T-helper 1 cell treated with Interleukin-12 subunit alpha and Interleukin-12 subunit beta and Interleukin-4 antibody, amounts not matched to agents 30 μg/mL and 1 μg/mL, for 36 hours (primary cell): ENCODE results near the gene CACNA1G.

Source experiments
- H3K27ac Mint-ChIP-seq: one replicate; pipeline ENCODE4 v1.8.0; 2021; ENCODE audit warnings: mild to moderate bottlenecking, mixed read lengths
- H3K27me3 Mint-ChIP-seq: one replicate; pipeline ENCODE4 v1.8.0; 2021; ENCODE audit warnings: low read depth, mixed read lengths
- H3K36me3 Mint-ChIP-seq: one replicate; pipeline ENCODE4 v1.8.0; 2021; ENCODE audit warnings: low read depth, mixed read lengths
- H3K4me1 Mint-ChIP-seq: one replicate; pipeline ENCODE4 v1.8.0; 2021; ENCODE audit warnings: low read depth, mixed read lengths
- H3K4me3 Mint-ChIP-seq: one replicate; pipeline ENCODE4 v1.8.0; 2021; ENCODE audit warnings: mild to moderate bottlenecking, moderate library complexity, mixed read lengths
- H3K9me3 Mint-ChIP-seq: one replicate; pipeline ENCODE4 v1.8.0; 2021; ENCODE audit warnings: mixed read lengths

Gene CACNA1G

DNA sequence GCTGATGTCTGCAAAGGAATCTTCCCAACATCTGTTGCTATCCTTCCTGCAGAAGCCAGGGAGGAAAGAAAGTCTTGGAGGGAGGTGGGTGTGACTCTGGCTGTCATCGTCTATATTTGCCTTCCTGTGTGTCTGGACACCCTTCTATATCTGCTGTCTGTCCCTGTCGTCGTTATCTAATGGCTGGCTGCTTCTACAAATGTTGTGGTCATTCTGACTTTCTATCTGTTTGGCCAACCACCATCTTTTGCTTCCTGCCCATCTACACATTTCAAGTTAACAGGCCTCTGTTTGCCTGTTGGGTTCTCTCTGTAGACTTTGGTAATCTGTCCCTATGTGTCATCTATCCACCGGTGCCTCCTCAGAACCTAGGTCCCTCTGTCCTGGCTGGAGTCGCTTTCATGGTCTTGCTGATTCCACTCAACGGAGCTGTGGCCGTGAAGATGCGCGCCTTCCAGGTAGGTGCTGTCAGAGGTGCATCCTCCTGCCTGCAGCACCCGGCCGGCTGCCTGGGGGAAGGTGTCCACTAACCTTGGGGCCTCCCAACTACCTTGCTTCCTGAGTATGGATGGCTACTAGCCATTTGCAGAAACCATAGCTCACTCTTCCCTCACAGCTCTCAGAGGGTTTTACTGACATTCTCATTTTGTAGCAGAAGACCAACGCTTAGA lies 104.4 kb downstream of the CACNA1G start:
- H3K9me3 Mint-ChIP-seq, result no peaks in the 10 kb centered on the region
- H3K4me3 Mint-ChIP-seq, result no peak overlapping the region
- no peaks in the 10 kb centered on the region for H3K36me3 Mint-ChIP-seq
- H3K27ac Mint-ChIP-seq, result no peak overlapping the region
- peaks cover 28% of the 10 kb centered on the region for H3K4me1 Mint-ChIP-seq
- H3K27me3 Mint-ChIP-seq, result no peaks in the 10 kb centered on the region

DNA sequence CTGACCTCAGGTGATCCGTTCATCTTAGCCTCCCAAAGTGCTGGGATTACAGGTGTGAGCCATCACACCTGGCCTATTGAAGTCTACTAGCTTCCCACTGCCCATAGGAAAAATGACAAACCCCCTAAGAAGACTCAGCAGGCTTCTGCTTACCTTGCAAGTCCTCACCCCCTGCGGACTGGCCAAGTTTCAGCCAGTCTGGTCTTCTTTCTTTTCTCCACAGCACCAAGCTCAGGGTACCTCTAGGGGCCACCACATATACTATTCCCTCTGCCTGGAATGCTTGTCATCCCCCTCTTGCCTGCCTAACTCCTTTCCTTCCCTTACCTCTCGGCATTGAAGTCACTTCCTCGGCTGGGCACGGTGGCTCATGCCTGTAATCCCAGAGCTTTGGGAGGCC lies 105.3 kb downstream of the CACNA1G start:
- Mint-ChIP-seq H3K4me3 (no peak overlapping the region), H3K4me1 (peaks cover 24% of the 10 kb centered on the region), H3K9me3 (no peaks in the 10 kb centered on the region), H3K36me3 (no peaks in the 10 kb centered on the region), H3K27me3 (no peaks in the 10 kb centered on the region), H3K27ac (no peak overlapping the region)

DNA sequence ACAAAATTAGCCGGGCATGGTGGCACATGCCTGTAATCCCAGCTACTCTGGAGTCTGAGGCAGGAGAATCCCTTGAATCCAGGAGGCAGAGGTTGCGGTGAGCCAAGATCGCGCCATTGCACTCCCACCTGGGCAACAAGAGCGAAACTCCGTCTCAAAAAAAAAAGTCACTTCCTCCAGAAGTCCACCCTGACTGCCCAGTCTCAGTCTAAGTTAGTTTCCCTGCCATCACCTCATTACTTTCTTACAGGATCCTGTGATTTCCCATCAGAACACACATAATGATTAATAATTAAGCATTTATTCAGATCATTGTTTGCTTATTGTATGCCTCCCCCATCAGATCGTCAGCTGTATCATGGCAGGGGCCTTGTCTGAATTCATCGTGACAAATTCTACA lies 105.8 kb downstream of the CACNA1G start:
- Mint-ChIP-seq H3K9me3 (no peaks in the 10 kb centered on the region), H3K4me1 (peaks cover 19% of the 10 kb centered on the region), H3K27ac (no peak overlapping the region)

DNA sequence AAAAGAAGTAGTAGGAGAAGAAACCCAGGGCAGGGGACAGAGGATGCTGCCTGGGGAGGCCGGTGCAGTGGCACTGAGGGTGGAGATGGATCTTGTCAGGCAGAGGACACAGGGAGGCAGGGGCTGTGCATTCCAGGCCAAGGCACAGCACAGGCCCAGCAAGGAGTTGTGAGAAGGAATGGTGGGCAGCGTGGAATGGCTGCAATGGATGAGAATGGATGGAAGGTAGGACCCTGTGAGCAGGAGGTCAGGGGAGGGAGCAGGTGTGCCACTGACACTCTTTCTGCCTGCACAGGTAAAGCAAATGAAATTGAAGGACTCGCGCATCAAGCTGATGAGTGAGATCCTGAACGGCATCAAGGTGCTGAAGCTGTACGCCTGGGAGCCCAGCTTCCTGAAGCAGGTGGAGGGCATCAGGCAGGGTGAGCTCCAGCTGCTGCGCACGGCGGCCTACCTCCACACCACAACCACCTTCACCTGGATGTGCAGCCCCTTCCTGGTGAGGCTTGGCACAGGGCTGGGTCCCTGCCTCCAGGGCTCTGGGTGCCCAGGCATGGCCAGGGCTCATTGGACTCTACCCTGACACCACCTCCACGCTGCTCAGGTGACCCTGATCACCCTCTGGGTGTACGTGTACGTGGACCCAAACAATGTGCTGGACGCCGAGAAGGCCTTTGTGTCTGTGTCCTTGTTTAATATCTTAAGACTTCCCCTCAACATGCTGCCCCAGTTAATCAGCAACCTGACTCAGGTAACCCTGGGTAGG lies 106.9 kb downstream of the CACNA1G start:
- Mint-ChIP-seq H3K4me1 (peaks cover 10% of the 10 kb centered on the region), H3K27me3 (no peaks in the 10 kb centered on the region), H3K36me3 (no peaks in the 10 kb centered on the region), H3K27ac (no peak overlapping the region), H3K4me3 (no peak overlapping the region), H3K9me3 (no peaks in the 10 kb centered on the region)

More for the DNA sequence above, 105.8 kb downstream of the CACNA1G start:
- Mint-ChIP-seq H3K4me3 (no peak overlapping the region), H3K27me3 (no peaks in the 10 kb centered on the region), H3K36me3 (no peaks in the 10 kb centered on the region)

DNA sequence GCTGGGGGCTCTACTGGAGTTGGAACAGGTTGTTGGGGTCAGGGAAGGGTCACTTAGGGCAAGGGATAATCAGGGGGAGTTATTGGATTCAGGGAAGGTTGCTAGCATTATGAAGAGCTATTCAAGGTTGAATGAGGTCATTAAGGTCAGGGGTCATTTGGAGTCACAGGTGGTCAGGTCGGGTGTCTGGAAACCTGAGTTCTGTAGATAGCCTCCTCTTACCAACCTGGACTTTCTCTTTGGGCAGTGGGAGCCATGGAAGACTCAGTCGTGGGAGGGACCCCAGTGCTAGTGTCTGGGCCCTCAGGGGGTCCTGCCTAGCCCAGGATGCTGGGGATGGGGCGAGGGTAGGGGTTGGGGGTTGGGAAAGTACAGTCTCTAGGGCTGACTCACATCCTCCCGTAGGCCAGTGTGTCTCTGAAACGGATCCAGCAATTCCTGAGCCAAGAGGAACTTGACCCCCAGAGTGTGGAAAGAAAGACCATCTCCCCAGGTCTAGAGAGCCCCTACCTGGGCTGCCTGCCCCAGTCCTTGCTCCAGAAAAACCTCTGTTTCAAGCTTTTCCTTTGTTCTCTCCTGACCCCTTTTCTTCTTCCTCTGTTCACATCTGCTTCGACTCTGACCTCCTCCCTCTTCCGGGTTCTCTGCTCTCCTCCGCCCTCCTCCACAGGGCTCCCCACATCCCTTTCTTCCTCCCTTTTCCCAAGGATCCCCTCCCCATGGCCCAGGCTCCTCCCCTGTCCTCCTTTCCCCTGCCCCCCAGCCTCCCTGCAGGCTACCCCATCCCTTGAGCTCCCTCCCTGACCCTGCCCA lies 107.7 kb downstream of the CACNA1G start:
- Mint-ChIP-seq H3K4me3 (no peak overlapping the region), H3K9me3 (no peaks in the 10 kb centered on the region), H3K27ac (peak overlapping the region; percentile 20), H3K36me3 (no peaks in the 10 kb centered on the region), H3K4me1 (peaks cover 8% of the 10 kb centered on the region), H3K27me3 (no peaks in the 10 kb centered on the region)

DNA sequence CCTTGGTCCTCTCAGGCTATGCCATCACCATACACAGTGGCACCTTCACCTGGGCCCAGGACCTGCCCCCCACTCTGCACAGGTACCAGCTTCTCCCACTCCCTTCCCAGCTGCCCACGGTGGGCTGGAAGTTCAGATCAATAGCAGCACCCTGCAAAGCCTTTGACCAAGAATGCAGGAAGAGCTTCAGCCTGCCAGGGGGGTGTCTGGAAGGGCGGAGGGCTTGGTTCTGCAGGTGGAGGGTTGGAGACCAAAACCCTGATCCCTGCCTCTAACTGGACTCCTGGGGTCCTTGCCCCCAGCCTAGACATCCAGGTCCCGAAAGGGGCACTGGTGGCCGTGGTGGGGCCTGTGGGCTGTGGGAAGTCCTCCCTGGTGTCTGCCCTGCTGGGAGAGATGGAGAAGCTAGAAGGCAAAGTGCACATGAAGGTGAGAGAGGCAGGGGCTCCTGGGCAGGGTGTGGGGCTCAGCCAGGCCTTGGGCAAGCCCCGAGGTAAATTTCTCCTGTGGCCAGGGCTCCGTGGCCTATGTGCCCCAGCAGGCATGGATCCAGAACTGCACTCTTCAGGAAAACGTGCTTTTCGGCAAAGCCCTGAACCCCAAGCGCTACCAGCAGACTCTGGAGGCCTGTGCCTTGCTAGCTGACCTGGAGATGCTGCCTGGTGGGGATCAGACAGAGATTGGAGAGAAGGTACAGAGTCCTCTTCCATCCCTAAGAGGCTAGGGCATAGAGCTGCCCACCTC lies 108.5 kb downstream of the CACNA1G start:
- Mint-ChIP-seq H3K9me3 (no peaks in the 10 kb centered on the region), H3K4me1 (peaks cover 3% of the 10 kb centered on the region), H3K36me3 (no peaks in the 10 kb centered on the region), H3K27me3 (no peaks in the 10 kb centered on the region), H3K27ac (no peak overlapping the region), H3K4me3 (no peak overlapping the region)

DNA sequence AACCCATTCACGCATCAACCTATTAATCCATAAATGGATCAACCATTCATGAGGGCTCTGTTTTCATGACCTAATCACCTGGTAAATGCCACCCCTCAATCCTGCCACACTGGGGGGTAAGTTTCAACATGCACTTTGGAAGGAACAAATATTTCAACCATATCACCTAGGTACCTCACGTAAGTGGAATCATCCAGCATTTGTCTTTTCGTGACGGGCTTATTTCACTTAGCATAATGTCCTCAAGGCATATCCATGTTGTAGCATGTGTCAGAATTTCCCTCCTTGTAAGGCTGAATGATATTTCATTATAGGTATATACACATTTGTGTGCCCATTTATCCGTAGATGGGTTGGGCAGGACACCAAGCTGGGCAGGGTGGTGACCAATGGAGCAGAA lies 111.6 kb downstream of the CACNA1G start:
- Mint-ChIP-seq H3K27ac (no peak overlapping the region), H3K27me3 (peaks cover under 1% of the 10 kb centered on the region), H3K9me3 (no peaks in the 10 kb centered on the region), H3K4me1 (peaks cover 2% of the 10 kb centered on the region), H3K4me3 (no peak overlapping the region), H3K36me3 (no peaks in the 10 kb centered on the region)

DNA sequence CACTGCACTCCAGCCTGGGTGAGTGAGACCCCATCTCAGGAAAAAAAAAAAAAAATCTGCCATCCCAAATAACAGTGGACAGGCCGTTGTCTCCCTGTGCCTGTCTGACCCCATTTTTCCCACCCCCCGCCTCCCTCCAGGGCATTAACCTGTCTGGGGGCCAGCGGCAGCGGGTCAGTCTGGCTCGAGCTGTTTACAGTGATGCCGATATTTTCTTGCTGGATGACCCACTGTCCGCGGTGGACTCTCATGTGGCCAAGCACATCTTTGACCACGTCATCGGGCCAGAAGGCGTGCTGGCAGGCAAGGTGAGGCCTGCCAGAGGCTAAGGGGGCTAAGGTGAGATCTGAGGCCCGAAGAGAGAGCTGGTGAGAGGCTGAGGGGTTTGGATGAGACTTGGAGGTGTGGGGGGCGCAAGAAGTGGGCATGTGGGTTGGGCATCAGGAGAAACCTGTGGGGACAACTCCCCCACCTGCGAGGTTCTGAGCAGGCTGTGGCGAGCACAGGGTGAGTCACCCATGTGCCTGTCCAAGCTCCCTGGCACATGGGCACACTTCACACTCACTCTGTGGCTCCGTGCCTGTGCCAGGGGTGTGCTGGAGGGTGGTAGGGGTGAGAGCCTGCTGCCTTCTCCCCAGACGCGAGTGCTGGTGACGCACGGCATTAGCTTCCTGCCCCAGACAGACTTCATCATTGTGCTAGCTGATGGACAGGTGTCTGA lies 112.5 kb downstream of the CACNA1G start:
- no peak overlapping the region for H3K4me3 Mint-ChIP-seq
- H3K27ac Mint-ChIP-seq, result no peak overlapping the region
- no peaks in the 10 kb centered on the region for H3K9me3 Mint-ChIP-seq
- peaks cover 4% of the 10 kb centered on the region for H3K27me3 Mint-ChIP-seq
- H3K4me1 Mint-ChIP-seq, result no peaks in the 10 kb centered on the region
- H3K36me3 Mint-ChIP-seq, result no peaks in the 10 kb centered on the region

DNA sequence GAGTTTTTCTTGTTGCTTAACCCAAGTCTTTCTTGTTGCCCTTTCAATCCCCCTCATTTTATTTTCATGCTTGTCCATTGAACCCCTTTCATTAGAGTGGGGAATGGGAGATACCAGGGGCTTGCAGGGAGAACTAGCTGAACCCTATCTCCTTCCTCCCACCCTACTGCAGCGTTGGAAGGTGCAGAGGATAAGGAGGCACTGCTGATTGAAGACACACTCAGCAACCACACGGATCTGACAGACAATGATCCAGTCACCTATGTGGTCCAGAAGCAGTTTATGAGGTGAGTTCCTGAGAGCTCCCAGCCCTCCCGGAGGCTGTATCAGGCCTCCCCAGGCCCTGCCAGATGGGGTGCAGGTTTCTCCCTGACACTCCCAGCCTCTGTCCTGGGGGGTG lies 114.7 kb downstream of the CACNA1G start:
- H3K4me3 Mint-ChIP-seq, result no peak overlapping the region
- no peaks in the 10 kb centered on the region for H3K36me3 Mint-ChIP-seq
- peaks cover 9% of the 10 kb centered on the region for H3K27me3 Mint-ChIP-seq
- H3K4me1 Mint-ChIP-seq, result no peaks in the 10 kb centered on the region
- no peak overlapping the region for H3K27ac Mint-ChIP-seq
- no peaks in the 10 kb centered on the region for H3K9me3 Mint-ChIP-seq

DNA sequence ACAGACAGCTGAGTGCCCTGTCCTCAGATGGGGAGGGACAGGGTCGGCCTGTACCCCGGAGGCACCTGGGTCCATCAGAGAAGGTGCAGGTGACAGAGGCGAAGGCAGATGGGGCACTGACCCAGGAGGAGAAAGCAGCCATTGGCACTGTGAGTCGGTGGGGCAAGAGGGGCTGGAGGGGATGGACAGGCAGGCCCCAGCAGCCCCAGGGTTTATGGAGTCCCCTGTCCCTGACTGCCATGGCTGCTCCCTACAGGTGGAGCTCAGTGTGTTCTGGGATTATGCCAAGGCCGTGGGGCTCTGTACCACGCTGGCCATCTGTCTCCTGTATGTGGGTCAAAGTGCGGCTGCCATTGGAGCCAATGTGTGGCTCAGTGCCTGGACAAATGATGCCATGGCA lies 115.1 kb downstream of the CACNA1G start:
- Mint-ChIP-seq H3K4me3 (no peak overlapping the region), H3K27me3 (peaks cover 13% of the 10 kb centered on the region), H3K4me1 (peaks cover 2% of the 10 kb centered on the region), H3K36me3 (no peaks in the 10 kb centered on the region), H3K9me3 (no peaks in the 10 kb centered on the region), H3K27ac (no peak overlapping the region)

DNA sequence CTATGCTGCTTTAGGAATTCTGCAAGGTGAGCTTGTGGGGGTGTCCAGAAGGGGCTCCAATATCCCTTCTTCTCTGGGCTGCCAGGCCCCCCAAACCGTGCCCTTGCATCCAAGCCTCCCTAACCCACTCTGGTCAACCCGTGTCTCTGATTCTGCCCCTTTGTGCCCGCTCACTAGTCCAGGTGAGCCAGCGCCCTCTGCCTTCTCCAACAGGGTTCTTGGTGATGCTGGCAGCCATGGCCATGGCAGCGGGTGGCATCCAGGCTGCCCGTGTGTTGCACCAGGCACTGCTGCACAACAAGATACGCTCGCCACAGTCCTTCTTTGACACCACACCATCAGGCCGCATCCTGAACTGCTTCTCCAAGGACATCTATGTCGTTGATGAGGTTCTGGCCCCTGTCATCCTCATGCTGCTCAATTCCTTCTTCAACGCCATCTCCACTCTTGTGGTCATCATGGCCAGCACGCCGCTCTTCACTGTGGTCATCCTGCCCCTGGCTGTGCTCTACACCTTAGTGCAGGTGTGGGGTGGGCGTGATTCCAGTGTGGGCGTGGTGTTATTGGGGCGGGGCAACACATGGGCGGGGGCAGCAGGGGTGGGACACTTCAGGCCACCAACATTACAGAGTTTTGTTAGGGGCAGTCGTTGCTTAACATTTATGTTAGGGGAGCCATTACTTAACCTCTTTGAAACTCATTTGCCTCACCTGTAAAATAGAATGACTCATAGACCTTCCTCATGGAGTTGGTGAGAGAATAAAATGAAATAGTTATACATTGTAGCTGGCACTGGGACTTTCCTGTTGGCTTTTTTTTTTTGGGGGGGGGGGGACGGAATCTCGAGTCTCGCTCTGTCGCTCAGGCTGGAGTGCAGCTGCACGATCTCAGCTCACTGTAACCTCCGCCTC lies 115.8 kb downstream of the CACNA1G start:
- H3K27ac Mint-ChIP-seq, result no peak overlapping the region
- peaks cover 5% of the 10 kb centered on the region for H3K4me1 Mint-ChIP-seq

More for the DNA sequence above, 115.8 kb downstream of the CACNA1G start:
- H3K27me3 Mint-ChIP-seq, result peaks cover 18% of the 10 kb centered on the region
- H3K36me3 Mint-ChIP-seq, result no peaks in the 10 kb centered on the region
- no peaks in the 10 kb centered on the region for H3K9me3 Mint-ChIP-seq
- H3K4me3 Mint-ChIP-seq, result no peak overlapping the region
